ENCODE results near the gene SLC39A9.

GRCh38 chr14:69357544-69358200 lies 40.8 kb upstream of the SLC39A9 start:
- TF ChIP-seq MAZ (IDR thresholded peaks at IDR 0.05; ENCODE audit: borderline replicate concordance, low read depth, low read length) (no peak), POLR2A (IDR thresholded peaks at IDR 0.05; ENCODE audit: low read length) (no peak)
